ENCODE measurements around the gene OPN4. TPM values are rescaled to one million over a fixed set of nuclear protein-coding genes. Genes with fewer than 3 reads are reported as not detected.

The OPN4 gene
- total and polyA plus RNA-seq, 9 of the 15 experiments (the other 6 are each of a cell fraction or from before 2014, with no cell fraction given) = not detected

DNA sequence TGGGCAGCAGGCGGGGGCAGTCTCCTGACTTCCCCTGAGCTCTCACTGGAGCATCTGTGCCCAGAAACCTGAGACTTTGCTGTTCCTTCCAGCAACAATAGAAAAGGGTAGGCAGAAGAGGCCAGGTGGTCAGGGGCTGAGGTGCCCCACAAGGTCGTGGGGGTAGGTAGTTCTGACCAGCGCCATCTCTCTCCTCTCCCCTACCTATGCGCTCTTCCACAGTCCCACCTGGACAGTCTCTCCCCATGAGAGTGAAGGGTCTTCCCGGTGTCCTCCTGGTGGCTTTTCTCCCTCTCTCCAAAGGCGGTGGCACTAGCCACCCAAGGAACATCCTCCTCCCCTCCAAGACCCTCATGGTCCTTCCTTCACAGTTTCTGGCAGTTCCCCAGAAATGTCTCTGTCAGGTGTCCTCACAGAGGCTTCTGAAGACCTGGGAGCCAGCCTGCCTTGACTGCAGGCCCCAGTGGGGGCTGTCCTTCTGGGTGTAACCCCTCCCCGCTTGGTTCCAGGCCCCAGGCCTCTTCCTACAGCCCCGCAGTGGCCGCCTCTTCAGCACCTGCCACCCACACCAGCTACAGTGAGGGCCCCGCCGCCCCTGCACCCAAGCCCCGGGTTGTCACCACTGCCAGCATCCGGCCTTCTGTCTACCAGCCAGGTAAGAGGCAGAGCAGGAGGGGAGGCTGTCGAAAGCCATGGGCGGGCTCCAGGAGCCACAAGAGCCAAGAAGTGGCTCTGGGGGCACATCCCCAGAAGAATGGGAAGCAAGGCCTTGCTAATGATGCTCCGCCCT, 55.2 kb downstream of the OPN4 start:
- in situ Hi-C loops (cut with MboI) = loop anchor here (5.0 kb wide), 1 partner anchor 193 kb away; no protein-coding TSS in a partner anchor
- Histone ChIP-seq H3K4me1 (replicated peaks in 1 of 2; ENCODE audit: control insufficient read depth in 2 of 2, insufficient read depth in 2 of 2, low read length in 2 of 2) (peaks cover 0 to 32% of the 10 kb centered on the region in 2 experiments; a peak in 4 of 5 replicates), H3K36me3 (ENCODE audit: control insufficient read depth, insufficient read depth, low read length) (no peaks in the 10 kb centered on the region), H3K79me2 (ENCODE audit: control insufficient read depth, insufficient read depth, low read length) (no peaks in the 10 kb centered on the region), H3K27ac (ENCODE audit: extremely low read depth, low read depth, low read length) (no peak overlapping the region), H3K9ac (ENCODE audit: insufficient read depth in 1 of 2, low read depth in 2 of 2, low read length in 2 of 2) (no peak overlapping the region; a peak in 1 of 4 replicates), H2AFZ (ENCODE audit: low read depth, low read length) (no peak overlapping the region), H3K9me1 (ENCODE audit: control insufficient read depth, insufficient read depth, low read length) (no peaks in the 10 kb centered on the region), H3K27me3 (ENCODE audit: control insufficient read depth in 2 of 2, insufficient read depth in 2 of 2, low read length in 2 of 2) (no peaks in the 10 kb centered on the region), H3K4me3 (no peak overlapping the region), H3K9me3 (replicated peaks; ENCODE audit: control insufficient read depth, insufficient read depth, low read depth, low read length) (no peaks in the 10 kb centered on the region), H3K4me2 (ENCODE audit: insufficient read depth, low read length) (no peak overlapping the region), H4K20me1 (replicated peaks; ENCODE audit: control insufficient read depth, insufficient read depth, low read length) (no peaks in the 10 kb centered on the region)
- intact Hi-C loops (cut with micrococcal nuclease) = loop anchor here (2.0 kb wide), 1 partner anchor 43 kb away; no protein-coding TSS in a partner anchor
- no peak for DNase-seq (ENCODE audit: extremely low read depth in 1 of 4, low spot score in 3 of 4)
- POLR2A ChIA-PET = no interaction called here
- no peak for FAIRE-seq
- CTCF ChIA-PET (ENCODE audit: low intra/inter-chr PET ratio) = interaction anchor here (2.9 kb wide), 1 partner anchor 190 kb away, joined by 20 read pairs; no protein-coding TSS in a partner anchor
- TF ChIP-seq ZNF431 (CRISPR knock-in tag; IDR thresholded peaks at IDR 0.05) (no peak), ARID1B (IDR thresholded peaks at IDR 0.05) (no peak), MEF2D (tag; conservative IDR thresholded peaks at IDR 0.05; ENCODE audit: low read depth) (no peak), POLR2A (conservative IDR thresholded peaks at IDR 0.05) (no peak), NFIX (CRISPR knock-in tag; IDR thresholded peaks at IDR 0.05; ENCODE audit: low read depth) (no peak), HCFC1 (IDR thresholded peaks at IDR 0.05; ENCODE audit: low read depth, low read length) (no peak), FOS (IDR thresholded peaks at IDR 0.05; ENCODE audit: extremely low read depth, insufficient read length) (no peak), NFE2L1 (tag; IDR thresholded peaks at IDR 0.05; ENCODE audit: borderline replicate concordance, low read depth) (no peak), ZNF583 (CRISPR knock-in tag; IDR thresholded peaks at IDR 0.05) (no peak), GTF2B (IDR thresholded peaks at IDR 0.05; ENCODE audit: extremely low read depth, insufficient read length) (no peak), TBP (optimal IDR thresholded peaks at IDR 0.05; ENCODE audit: low read depth, low read length) (no peak), ZNF584 (CRISPR knock-in tag; IDR thresholded peaks at IDR 0.05; ENCODE audit: low read depth) (no peak), ZNF324 (CRISPR knock-in tag; IDR thresholded peaks at IDR 0.05) (no peak), MXD1 (CRISPR knock-in tag; IDR thresholded peaks at IDR 0.05; ENCODE audit: borderline replicate concordance, poor library complexity, severe bottlenecking) (no peak), TCF3 (CRISPR knock-in tag; IDR thresholded peaks at IDR 0.05) (no peak)
- TF ChIP-seq, protein P1, sequence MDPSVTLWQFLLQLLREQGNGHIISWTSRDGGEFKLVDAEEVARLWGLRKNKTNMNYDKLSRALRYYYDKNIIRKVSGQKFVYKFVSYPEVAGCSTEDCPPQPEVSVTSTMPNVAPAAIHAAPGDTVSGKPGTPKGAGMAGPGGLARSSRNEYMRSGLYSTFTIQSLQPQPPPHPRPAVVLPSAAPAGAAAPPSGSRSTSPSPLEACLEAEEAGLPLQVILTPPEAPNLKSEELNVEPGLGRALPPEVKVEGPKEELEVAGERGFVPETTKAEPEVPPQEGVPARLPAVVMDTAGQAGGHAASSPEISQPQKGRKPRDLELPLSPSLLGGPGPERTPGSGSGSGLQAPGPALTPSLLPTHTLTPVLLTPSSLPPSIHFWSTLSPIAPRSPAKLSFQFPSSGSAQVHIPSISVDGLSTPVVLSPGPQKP (CRISPR knock-in tag; IDR thresholded peaks at IDR 0.05) = no peak
- ATAC-seq = no peak
- WGBS (ENCODE audit: insufficient coverage, low coverage, missing lambda C conversion rate) = 69% methylated on average over 9 of the region's 16 CpGs
- no TSS peak for BruUV-seq (replicated peaks)
